ENCODE data around the gene TENT4A. TPM values are rescaled to one million over a fixed set of nuclear protein-coding genes. Genes with fewer than 3 reads are reported as not detected.

The TENT4A gene
- total RNA-seq, 4 donors from 2014 or later: 17.0 to 21.9 (median 20.1) TPM

- peaks cover 71 to 100% (median 96%) of the 10 kb centered on the region in 4 donors for H3K4me1 ChIP-seq
- no peak for DNase-seq (ENCODE audit: extremely low spot score)
- intact Hi-C loops (cut with DNase I): no loop called here
- H3K4me3 ChIP-seq: no peak overlapping the region
- peaks cover 0 to 4% (median 0%) of the 10 kb centered on the region in 4 donors for H3K36me3 ChIP-seq
- no peak overlapping the region for H3K27ac ChIP-seq (replicated peaks in 1 of 4)
- WGBS: 67% methylated on average over 4 of the region's 4 CpGs
- TF ChIP-seq, protein P1, sequence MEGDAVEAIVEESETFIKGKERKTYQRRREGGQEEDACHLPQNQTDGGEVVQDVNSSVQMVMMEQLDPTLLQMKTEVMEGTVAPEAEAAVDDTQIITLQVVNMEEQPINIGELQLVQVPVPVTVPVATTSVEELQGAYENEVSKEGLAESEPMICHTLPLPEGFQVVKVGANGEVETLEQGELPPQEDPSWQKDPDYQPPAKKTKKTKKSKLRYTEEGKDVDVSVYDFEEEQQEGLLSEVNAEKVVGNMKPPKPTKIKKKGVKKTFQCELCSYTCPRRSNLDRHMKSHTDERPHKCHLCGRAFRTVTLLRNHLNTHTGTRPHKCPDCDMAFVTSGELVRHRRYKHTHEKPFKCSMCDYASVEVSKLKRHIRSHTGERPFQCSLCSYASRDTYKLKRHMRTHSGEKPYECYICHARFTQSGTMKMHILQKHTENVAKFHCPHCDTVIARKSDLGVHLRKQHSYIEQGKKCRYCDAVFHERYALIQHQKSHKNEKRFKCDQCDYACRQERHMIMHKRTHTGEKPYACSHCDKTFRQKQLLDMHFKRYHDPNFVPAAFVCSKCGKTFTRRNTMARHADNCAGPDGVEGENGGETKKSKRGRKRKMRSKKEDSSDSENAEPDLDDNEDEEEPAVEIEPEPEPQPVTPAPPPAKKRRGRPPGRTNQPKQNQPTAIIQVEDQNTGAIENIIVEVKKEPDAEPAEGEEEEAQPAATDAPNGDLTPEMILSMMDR (IDR thresholded peaks at IDR 0.05): no peak
- TF ChIP-seq POLR2AphosphoS5 (IDR thresholded peaks at IDR 0.05): no peak
- no peak for TF ChIP-seq EP300 (IDR thresholded peaks at IDR 0.05)
- no peak for TF ChIP-seq POLR2A (IDR thresholded peaks at IDR 0.05; ENCODE audit: low read depth)
- no peaks in the 10 kb centered on the region for H3K27me3 ChIP-seq
- no peaks in the 10 kb centered on the region for H3K9me3 ChIP-seq
These were observed 12.2 kb downstream of the TENT4A start for GRCh38 chr5:6725421-6725820.

- intact Hi-C loops (cut with DNase I): no loop called here
- Histone ChIP-seq H3K36me3 (peaks cover 0 to 4% (median 0%) of the 10 kb centered on the region in 4 donors), H3K4me1 (peaks cover 71 to 95% (median 93%) of the 10 kb centered on the region in 4 donors), H3K27me3 (no peaks in the 10 kb centered on the region), H3K27ac (replicated peaks in 1 of 4) (no peak overlapping the region), H3K9me3 (no peaks in the 10 kb centered on the region), H3K4me3 (no peak overlapping the region)
- WGBS: 91% methylated on average over 8 of the region's 9 CpGs
- DNase-seq (ENCODE audit: extremely low spot score): no peak
- TF ChIP-seq POLR2AphosphoS5 (IDR thresholded peaks at IDR 0.05) (no peak), EP300 (IDR thresholded peaks at IDR 0.05) (no peak), POLR2A (IDR thresholded peaks at IDR 0.05; ENCODE audit: low read depth) (no peak)
- TF ChIP-seq, protein P1 (IDR thresholded peaks at IDR 0.05): no peak
These were observed 12.8 kb downstream of the TENT4A start for GRCh38 chr5:6726006-6726405.

GRCh38 chr5:6727231-6727630 lies 14.0 kb downstream of the TENT4A start:
- H3K4me3 ChIP-seq: no peak overlapping the region
- H3K9me3 ChIP-seq: no peaks in the 10 kb centered on the region
- DNase-seq (ENCODE audit: extremely low spot score): no peak
- no peaks in the 10 kb centered on the region for H3K27me3 ChIP-seq
- peaks cover 71 to 94% (median 93%) of the 10 kb centered on the region in 4 donors for H3K4me1 ChIP-seq
- TF ChIP-seq, protein P1 (IDR thresholded peaks at IDR 0.05): no peak
- no peak for TF ChIP-seq POLR2AphosphoS5 (IDR thresholded peaks at IDR 0.05)
- no peak for TF ChIP-seq EP300 (IDR thresholded peaks at IDR 0.05)
- TF ChIP-seq POLR2A (IDR thresholded peaks at IDR 0.05; ENCODE audit: low read depth): no peak
- H3K36me3 ChIP-seq: peaks cover 0 to 4% (median 0%) of the 10 kb centered on the region in 4 donors
- intact Hi-C loops (cut with DNase I): no loop called here
- over 99% methylated on average over 8 of the region's 8 CpGs for WGBS
- H3K27ac ChIP-seq (replicated peaks in 1 of 4): no peak overlapping the region

- peaks cover 0 to 4% (median 0%) of the 10 kb centered on the region in 4 donors for H3K36me3 ChIP-seq
- TF ChIP-seq POLR2A (IDR thresholded peaks at IDR 0.05; ENCODE audit: low read depth) (no peak), POLR2AphosphoS5 (IDR thresholded peaks at IDR 0.05) (no peak), EP300 (IDR thresholded peaks at IDR 0.05) (no peak)
- TF ChIP-seq, protein P1 (IDR thresholded peaks at IDR 0.05): no peak
- intact Hi-C loops (cut with DNase I): no loop called here
- no peaks in the 10 kb centered on the region for H3K27me3 ChIP-seq
- DNase-seq (ENCODE audit: extremely low spot score): no peak
- H3K9me3 ChIP-seq: no peaks in the 10 kb centered on the region
- no peak overlapping the region for H3K27ac ChIP-seq (replicated peaks in 1 of 4)
- H3K4me3 ChIP-seq: no peak overlapping the region
- H3K4me1 ChIP-seq: peaks cover 71 to 94% (median 93%) of the 10 kb centered on the region in 4 donors
- 83% methylated on average over 14 of the region's 17 CpGs for WGBS
These were observed 15.0 kb downstream of the TENT4A start for GRCh38 chr5:6728011-6728794.
